Stimulated activated CD4-positive, alpha-beta T cell treated with anti-CD3 and anti-CD28 coated beads, TNF-alpha, amount 100 ng/mL, for 48 hours (primary cell): ENCODE measurements around the gene SKIC2.
"Not testable (repeated sequence)": the region's sequence is repeated elsewhere in the genome, so short reads cannot be mapped to it uniquely, and the experiment has no call there.

Experiments used
- DNase-seq, 3 donors: peaks; one replicate each; pipeline ENCODE4 v3.0.0-alpha.2; 2020; ENCODE audit warnings: low read depth in 3 of 3

The SKIC2 gene

GRCh38 chr6:31968791-31969711, 10.1 kb downstream of the SKIC2 start:
- no peak for DNase-seq

- no peak for DNase-seq
Observed at GRCh38 chr6:31969712-31970603, 11.0 kb downstream of the SKIC2 start.

- DNase-seq, result no peak
Observed at GRCh38 chr6:31970604-31971271, 11.8 kb downstream of the SKIC2 start.

- no peak for DNase-seq
Observed at GRCh38 chr6:31971279-31971992, 12.5 kb downstream of the SKIC2 start.

- peak; percentile 97 to 98 (median 97) for DNase-seq
Observed at GRCh38 chr6:31971993-31972708, 13.2 kb downstream of the SKIC2 start, which contains the start of gene DXO. Gene DXO, minus strand, starts transcription at chr6:31972138. Its CDS starts 463 bp downstream, at chr6:31971675.

- no peak for DNase-seq
Observed at GRCh38 chr6:31972709-31973350, 13.9 kb downstream of the SKIC2 start.

GRCh38 chr6:31976065-31976464, 17.1 kb downstream of the SKIC2 start:
- not testable (repeated sequence) for DNase-seq

GRCh38 chr6:31977816-31978431, 18.9 kb downstream of the SKIC2 start:
- no peak for DNase-seq

GRCh38 chr6:31978831-31979230, 19.9 kb downstream of the SKIC2 start:
- DNase-seq, result no peak

GRCh38 chr6:31979238-31979898, 20.4 kb downstream of the SKIC2 start:
- no peak for DNase-seq

GRCh38 chr6:31980195-31980876, 21.4 kb downstream of the SKIC2 start:
- not testable (repeated sequence) for DNase-seq

GRCh38 chr6:31980998-31981397, 22.0 kb downstream of the SKIC2 start:
- not testable (repeated sequence) for DNase-seq

- DNase-seq, result not testable (repeated sequence)
Observed at GRCh38 chr6:31981744-31982143, 22.8 kb downstream of the SKIC2 start, which contains the start of gene C4A. Gene C4A, plus strand, starts transcription at chr6:31982057. Its CDS starts 51 bp downstream, at chr6:31982108.

- not testable (repeated sequence) for DNase-seq
Observed at GRCh38 chr6:31989363-31989762, 30.4 kb downstream of the SKIC2 start.

GRCh38 chr6:31994421-31994820, 35.4 kb downstream of the SKIC2 start:
- not testable (repeated sequence) for DNase-seq

GRCh38 chr6:31996385-31996784, 37.4 kb downstream of the SKIC2 start:
- DNase-seq, result not testable (repeated sequence)

- not testable (repeated sequence) for DNase-seq
Observed at GRCh38 chr6:32002546-32003268, 43.7 kb downstream of the SKIC2 start.
